Aorta (tissue), 5 donors: ENCODE measurements around the gene TRPC1. TPM values are rescaled to one million over a fixed set of nuclear protein-coding genes. Genes with fewer than 3 reads are reported as not detected.

Source experiments
- ATAC-seq: fragments of 200-7000 bp; cut with Tn5 transposase; one replicate; pipeline ENCODE4 v1.9.1; 2022; ENCODE audit warnings: moderate library complexity; ENCODE audit not compliant: low FRiP score
- DNase-seq, 2 donors: peaks; one replicate each; pipeline ENCODE4 v3.0.0-alpha.2; 2020
- H3K27ac ChIP-seq, 2 donors: one replicate each; pipeline ENCODE4 v1.5.1; 2013; ENCODE audit warnings: low read length in 2 of 2, mild to moderate bottlenecking in 2 of 2, moderate library complexity in 2 of 2, control low read depth in 1 of 2, inconsistent platforms in 1 of 2, low read depth in 1 of 2
- H3K27me3 ChIP-seq, 2 donors: one replicate each; pipeline ENCODE4 v1.6.1; 2013; ENCODE audit warnings: control low read depth in 1 of 2, low read length in 1 of 2, mild to moderate bottlenecking in 1 of 2, moderate library complexity in 1 of 2; ENCODE audit not compliant: insufficient read depth in 2 of 2, control insufficient read depth in 1 of 2
- H3K36me3 ChIP-seq, 2 donors: one replicate each; pipeline ENCODE4 v1.6.1; 2013; ENCODE audit warnings: control low read depth in 1 of 2, low read length in 1 of 2, mild to moderate bottlenecking in 1 of 2; ENCODE audit not compliant: insufficient read depth in 2 of 2, control insufficient read depth in 1 of 2
- H3K4me1 ChIP-seq, 2 donors: one replicate each; pipeline ENCODE4 v1.6.1; 2013; ENCODE audit warnings: low read length in 2 of 2, control low read depth in 1 of 2, mild to moderate bottlenecking in 1 of 2, moderate library complexity in 1 of 2; ENCODE audit not compliant: insufficient read depth in 2 of 2, control insufficient read depth in 1 of 2
- H3K4me3 ChIP-seq, 2 donors: one replicate each; pipeline ENCODE4 v1.5.1; 2013; ENCODE audit warnings: low read length in 2 of 2, control low read depth in 1 of 2, mild to moderate bottlenecking in 1 of 2
- H3K9me3 ChIP-seq: one replicate; pipeline ENCODE4 v1.6.1; 2013; ENCODE audit warnings: mild to moderate bottlenecking, low read length; ENCODE audit not compliant: control insufficient read depth
- WGBS, 2 donors: extraction: QIAGEN DNeasy Blood & Tissue Kit; methylation state at CpG; one replicate each; pipeline ENCODE4 v1.1.7; 2013; 5-methylcytosine and 5-hydroxymethylcytosine counted together
- intact Hi-C, 2 donors: fragments of 100-400 bp; cut with DNase I; formaldehyde crosslinking; loops; one replicate each; pipeline versions ENCODE4 v1.14.2 to v1.15.0; 2022
- polyA plus RNA-seq, 2 donors: library from polyadenylated mRNA; stranded (reverse); fragments of 200-250 nt; gene quantifications; one replicate each; pipeline ENCODE4 v1.2.3, GENCODE V29; 2013
- total RNA-seq, 2 donors: library from RNA; stranded (reverse); fragmentation: NEBNext Ultra II Directional; extraction: Animal tissue kit (Norgen Biotek cat#: 25700); gene quantifications; one replicate each; pipeline ENCODE4 v1.2.1, GENCODE V29; 2021
- donor health status: healthy with polysubstance abuse.
- donor health status: Bipolar disorder and iron deficiency.
- donor health status: DM: no; HTN: no; CAD: no.
- donor health status: DM: no; HTN: no; CAD: no.
- donor health status: DM: yes; HTN: yes; CAD: no.

The TRPC1 gene
- total and polyA plus RNA-seq, 4 donors: 3.0 to 29.2 (median 19.3) TPM

DNA sequence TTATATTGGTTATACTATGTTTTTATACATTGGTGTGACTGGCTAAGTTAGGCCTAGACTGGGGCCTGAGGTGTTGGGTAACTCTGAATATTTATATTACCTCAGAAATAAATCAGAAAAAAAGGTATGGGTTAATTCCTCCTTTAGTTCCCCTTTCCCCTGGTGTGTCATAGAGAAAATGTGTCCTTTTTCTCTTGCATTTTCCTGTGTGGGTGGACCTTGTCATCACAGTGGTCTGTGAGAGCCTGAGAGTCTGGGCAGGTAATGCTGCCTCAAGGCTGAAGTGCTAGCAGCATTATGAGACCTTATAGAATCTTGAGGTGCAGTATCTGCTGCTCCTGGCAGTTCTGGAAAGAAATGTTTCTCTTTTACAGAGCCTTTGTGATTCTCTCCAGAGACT is 95.3 kb downstream of the TRPC1 start:
- no peak overlapping the region for H3K27ac ChIP-seq
- H3K27me3 ChIP-seq: no peaks in the 10 kb centered on the region
- DNase-seq (no peak), ATAC-seq (no peak)
- H3K4me1 ChIP-seq: no peaks in the 10 kb centered on the region
- intact Hi-C loops: no loop called here
- H3K4me3 ChIP-seq: no peak overlapping the region
- H3K9me3 ChIP-seq: no peaks in the 10 kb centered on the region
- peaks cover 0 to 3% of the 10 kb centered on the region in 2 donors for H3K36me3 ChIP-seq

DNA sequence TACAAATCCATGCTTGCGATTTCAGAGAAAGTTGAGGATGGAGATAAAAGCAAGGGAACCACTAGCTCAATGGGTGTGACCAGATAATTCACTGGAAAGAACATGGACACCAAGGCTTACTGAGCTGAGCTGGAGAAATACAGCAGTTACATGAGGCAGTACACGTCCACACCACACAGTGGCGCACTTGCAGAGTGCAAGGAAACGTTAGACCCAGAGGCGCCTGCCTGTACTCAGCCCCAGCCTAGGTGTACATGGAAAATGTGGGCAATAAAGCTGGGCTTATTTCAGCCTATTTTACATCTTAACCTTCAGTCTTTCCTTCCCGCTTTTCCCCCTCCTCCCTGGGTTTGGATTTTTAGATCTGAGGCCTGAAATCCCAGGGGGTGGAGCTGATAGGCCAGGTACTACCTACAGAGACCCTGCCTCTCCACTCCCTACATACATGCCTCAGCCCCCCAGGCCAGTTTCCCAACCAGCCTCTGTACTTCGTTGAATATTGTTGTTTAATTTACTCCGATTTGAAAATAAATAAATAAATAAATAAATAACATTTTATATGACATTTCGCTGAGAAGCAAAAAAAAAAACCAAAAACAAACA is 105.0 kb downstream of the TRPC1 start:
- DNase-seq (peak; percentile 86 to 93), ATAC-seq (peak; percentile 92)
- Histone ChIP-seq H3K27me3 (no peaks in the 10 kb centered on the region), H3K27ac (no peak overlapping the region), H3K9me3 (no peaks in the 10 kb centered on the region), H3K4me3 (no peak overlapping the region), H3K36me3 (no peaks in the 10 kb centered on the region), H3K4me1 (no peaks in the 10 kb centered on the region)
- 13 to 17% methylated on average over 9 of the region's 9 CpGs for WGBS, 2 donors
- intact Hi-C loops: loop anchor here (2.0 to 10.0 kb wide), 4 partner anchors 103 to 254 kb away; partner anchors contain the start of gene ATR (in 1 of the 2)

DNA sequence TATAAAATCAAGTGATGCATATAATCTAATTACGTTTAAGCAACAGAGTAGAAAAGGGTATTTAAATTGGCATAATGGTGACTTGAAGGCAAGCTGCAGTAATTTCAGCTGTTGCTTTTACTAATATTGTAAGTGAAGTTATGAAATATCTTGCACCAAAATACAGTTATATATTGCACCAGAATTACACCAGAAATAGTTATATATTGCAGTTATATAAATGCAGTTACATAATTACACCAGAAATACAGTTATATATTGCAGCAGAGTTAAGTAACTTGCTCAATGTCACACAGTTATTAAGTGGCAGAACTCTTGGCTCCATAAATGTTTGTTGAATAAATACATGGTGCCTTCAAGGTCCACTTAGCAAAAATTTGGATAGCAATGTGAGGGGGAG is 113.7 kb downstream of the TRPC1 start:
- H3K27ac ChIP-seq: no peak overlapping the region
- H3K4me3 ChIP-seq: no peak overlapping the region
- H3K27me3 ChIP-seq: no peaks in the 10 kb centered on the region
- no peaks in the 10 kb centered on the region for H3K36me3 ChIP-seq
- H3K4me1 ChIP-seq: no peaks in the 10 kb centered on the region
- H3K9me3 ChIP-seq: no peaks in the 10 kb centered on the region
- ATAC-seq (no peak), DNase-seq (no peak)
- intact Hi-C loops: no loop called here
- 83 to 85% methylated on average over 1 of the region's 1 CpG for WGBS, 2 donors

DNA sequence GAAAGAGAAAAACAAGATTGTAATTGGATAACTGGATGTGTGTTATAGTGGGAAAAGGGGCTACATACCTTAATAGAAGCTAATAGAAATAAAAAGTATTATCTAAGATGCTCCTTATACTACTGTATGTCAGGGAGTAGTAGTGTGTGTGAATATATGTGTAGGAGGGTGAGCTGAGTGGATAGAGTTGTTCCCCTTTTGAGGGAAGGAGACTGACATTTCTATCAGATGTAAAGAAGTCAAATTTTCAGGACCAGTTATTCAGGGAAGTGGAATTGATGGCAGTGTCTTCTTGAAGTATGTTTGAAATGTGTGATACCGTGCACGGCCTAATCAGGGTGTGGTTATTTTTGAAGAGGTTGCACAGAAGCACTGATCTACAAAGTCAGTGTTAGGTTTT is 116.0 kb downstream of the TRPC1 start:
- no peak for ATAC-seq
- intact Hi-C loops: no loop called here

DNA sequence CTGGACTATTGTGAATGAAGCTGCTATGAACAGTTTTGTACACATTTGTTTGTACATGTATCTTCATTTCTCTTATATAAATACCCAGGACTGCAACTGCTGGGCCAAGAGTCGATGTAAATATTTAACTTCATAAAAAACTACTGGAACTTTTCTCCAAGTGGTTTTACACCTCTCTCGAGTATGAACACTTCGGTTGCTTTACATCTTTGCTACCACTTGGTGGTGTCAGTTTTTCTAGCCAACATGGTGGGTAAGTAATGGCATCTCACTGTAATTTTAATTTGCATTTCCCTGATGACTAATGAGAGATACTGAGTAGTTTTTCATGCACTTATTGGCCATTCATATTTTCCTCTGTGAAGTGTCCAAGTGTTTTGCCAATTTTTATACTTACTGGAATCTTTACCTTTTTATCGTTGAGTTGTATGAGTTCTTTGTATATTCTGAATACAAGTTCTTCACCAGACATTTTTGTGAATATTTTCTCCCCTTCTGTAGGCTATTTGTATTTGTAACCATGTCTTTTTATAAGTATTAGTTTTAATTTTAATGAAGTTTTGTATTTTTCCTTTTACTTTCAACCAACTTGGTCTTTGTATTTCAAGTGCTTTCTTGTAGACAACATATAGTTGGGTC is 120.6 kb downstream of the TRPC1 start:
- 75 to 83% methylated on average over 4 of the region's 4 CpGs for WGBS, 2 donors
- no peak for DNase-seq
- ATAC-seq: no peak
- no peaks in the 10 kb centered on the region for H3K4me1 ChIP-seq
- intact Hi-C loops: no loop called here
- H3K9me3 ChIP-seq: no peaks in the 10 kb centered on the region
- H3K36me3 ChIP-seq: no peaks in the 10 kb centered on the region
- H3K27me3 ChIP-seq: no peaks in the 10 kb centered on the region
- no peak overlapping the region for H3K27ac ChIP-seq
- no peak overlapping the region for H3K4me3 ChIP-seq

More for the DNA sequence above, 116.0 kb downstream of the TRPC1 start:
- Histone ChIP-seq H3K36me3 (no peaks in the 10 kb centered on the region), H3K27ac (no peak overlapping the region), H3K9me3 (no peaks in the 10 kb centered on the region), H3K27me3 (no peaks in the 10 kb centered on the region), H3K4me1 (no peaks in the 10 kb centered on the region), H3K4me3 (no peak overlapping the region)
- WGBS, 2 donors: 91 to 92% methylated on average over 2 of the region's 2 CpGs
- DNase-seq: no peak

DNA sequence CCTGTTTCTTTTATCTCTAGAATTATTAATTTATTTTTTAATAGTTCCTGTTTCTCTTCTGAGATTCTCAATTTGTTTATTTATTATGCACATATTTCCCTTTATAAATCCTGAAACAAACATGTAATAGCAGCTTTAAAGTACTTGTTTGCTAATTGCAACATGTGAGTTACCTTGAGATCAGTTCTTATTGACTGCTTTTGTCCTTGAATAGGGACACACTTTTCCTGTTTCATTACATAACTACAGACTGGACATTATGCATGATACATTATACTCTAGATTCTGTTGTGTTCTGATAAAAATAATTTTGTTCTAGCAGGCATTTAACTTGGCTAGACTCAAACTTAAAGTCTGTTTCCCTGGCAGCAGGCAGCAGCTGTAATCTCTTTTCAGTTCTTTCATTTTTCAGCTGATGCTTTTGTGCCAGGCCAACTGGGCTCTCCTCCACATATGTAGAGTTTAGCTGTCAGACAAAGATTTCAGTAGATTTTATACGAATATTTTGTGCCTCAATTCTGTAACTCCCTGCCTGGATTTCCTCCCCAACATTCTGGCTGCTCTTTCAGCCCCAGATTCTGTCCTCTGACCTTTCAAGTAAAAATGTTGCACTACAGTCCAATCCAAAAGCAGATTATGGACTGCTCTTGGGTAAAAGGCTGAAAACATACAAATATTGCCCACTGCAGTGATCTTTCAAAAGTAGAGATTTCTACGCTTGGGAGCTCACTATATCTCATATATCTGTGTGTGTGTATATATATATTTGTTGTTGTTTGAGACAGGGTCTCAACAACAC is 123.1 kb downstream of the TRPC1 start:
- intact Hi-C loops: no loop called here
- Histone ChIP-seq H3K27ac (no peak overlapping the region), H3K9me3 (no peaks in the 10 kb centered on the region), H3K27me3 (no peaks in the 10 kb centered on the region), H3K36me3 (no peaks in the 10 kb centered on the region), H3K4me3 (no peak overlapping the region), H3K4me1 (no peaks in the 10 kb centered on the region)
- DNase-seq: no peak
- WGBS, 2 donors: 13% methylated on average over 2 of the region's 2 CpGs
- no peak for ATAC-seq

DNA sequence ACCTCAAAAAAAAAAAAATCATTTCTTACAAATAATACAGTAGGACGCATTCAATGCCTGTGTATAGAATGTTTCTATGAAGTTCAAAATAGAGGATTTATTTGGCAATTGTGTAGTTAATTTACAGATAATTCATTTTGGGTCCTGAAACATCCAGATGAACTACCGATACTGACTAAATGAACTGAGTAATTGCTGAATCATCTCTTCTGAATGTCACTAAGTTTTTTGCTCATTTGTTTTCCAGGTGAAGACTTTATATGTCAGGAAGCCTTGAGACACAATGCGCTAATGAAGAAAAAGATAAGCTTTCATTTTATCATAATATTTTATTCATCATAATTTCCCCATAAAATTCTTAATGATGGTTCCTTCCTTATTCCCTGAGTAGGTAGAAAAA is 125.3 kb downstream of the TRPC1 start:
- Histone ChIP-seq H3K27me3 (no peaks in the 10 kb centered on the region), H3K4me3 (no peak overlapping the region), H3K27ac (no peak overlapping the region), H3K9me3 (no peaks in the 10 kb centered on the region), H3K36me3 (no peaks in the 10 kb centered on the region), H3K4me1 (no peaks in the 10 kb centered on the region)
- intact Hi-C loops: no loop called here
- DNase-seq (no peak), ATAC-seq (no peak)
- WGBS, 2 donors: 97 to 98% methylated on average over 3 of the region's 3 CpGs

DNA sequence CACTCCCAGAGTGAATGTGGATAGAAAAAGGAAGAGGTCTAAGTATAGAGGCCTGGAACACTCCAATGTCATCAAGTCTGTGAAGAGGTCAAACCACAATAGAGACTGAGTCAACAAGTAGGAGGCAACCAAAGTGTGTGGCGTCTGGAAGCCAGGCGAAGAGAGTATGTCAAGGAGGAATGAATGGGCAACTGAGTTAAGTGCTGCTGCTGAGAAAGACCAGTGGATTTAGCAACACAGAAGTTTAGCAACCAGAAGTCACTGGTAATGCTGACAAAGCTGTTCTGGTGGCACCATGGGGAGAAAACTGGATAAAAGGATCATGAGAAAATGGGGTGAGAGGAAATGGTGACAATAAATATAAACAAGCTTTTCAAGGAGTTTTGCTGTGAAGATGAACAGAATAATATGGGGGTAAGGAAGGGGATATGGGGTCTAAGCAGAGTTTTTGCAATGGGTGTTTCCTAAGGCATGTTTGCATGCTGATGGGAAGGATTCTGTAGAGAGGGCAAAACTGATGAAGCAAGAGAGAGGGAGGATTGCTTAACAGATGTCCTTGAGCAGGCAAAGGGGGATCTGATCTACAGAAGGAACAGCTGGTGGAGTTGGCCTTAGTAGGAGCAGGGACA is 126.7 kb downstream of the TRPC1 start:
- no peaks in the 10 kb centered on the region for H3K4me1 ChIP-seq
- H3K4me3 ChIP-seq: no peak overlapping the region
- no peaks in the 10 kb centered on the region for H3K36me3 ChIP-seq
- ATAC-seq: peak; percentile 44
- intact Hi-C loops: no loop called here
- DNase-seq: peak in 1 of 2 donors; percentile 65
- no peaks in the 10 kb centered on the region for H3K27me3 ChIP-seq
- WGBS, 2 donors: 59 to 67% methylated on average over 2 of the region's 2 CpGs
- no peak overlapping the region for H3K27ac ChIP-seq
- no peaks in the 10 kb centered on the region for H3K9me3 ChIP-seq
